ENCODE data around the gene TWNK.

- TF ChIP-seq POLR2A (IDR thresholded peaks at IDR 0.05; ENCODE audit: low read depth, low read length) (no peak), CTCF (IDR thresholded peaks at IDR 0.05 in 2 of 3, conservative IDR thresholded peaks at IDR 0.05 in 1 of 3; ENCODE audit: control insufficient read depth in 2 of 3, extremely low read depth in 1 of 3, insufficient read depth in 1 of 3, low read depth in 3 of 3, low read length in 3 of 3) (no peak), POLR2AphosphoS5 (IDR thresholded peaks at IDR 0.05; ENCODE audit: low read length) (no peak), BRCA1 (IDR thresholded peaks at IDR 0.05; ENCODE audit: low read depth, low read length) (no peak), EGR1 (IDR thresholded peaks at IDR 0.05; ENCODE audit: borderline replicate concordance in 1 of 2, low read depth in 2 of 2, low read length in 2 of 2) (no peak), EZH2 (IDR thresholded peaks at IDR 0.05; ENCODE audit: borderline replicate concordance, control insufficient read depth, low read depth, low read length) (no peak)
These were observed 39.9 kb downstream of the TWNK start for GRCh38 chr10:101027106-101027720.
